ENCODE measurements around the gene FMN1.

The FMN1 gene

GRCh38 chr15:32716216-32716914 is 478.1 kb downstream of the FMN1 start:
- DNase-seq, result no peak
